Heart left ventricle (tissue), 13 donors: ENCODE measurements around the gene CRACR2A.

Experiments used
- CTCF ChIP-seq, 12 donors: fragments of 200-600 bp; sonication (generic) in 4 of 12; IDR thresholded peaks; one replicate each; pipeline versions ENCODE4 v1.5.0 to v1.8.0; 2018 to 2022; ENCODE audit warnings: antibody characterized with exemption in 12 of 12, mild to moderate bottlenecking in 5 of 12
- POLR2A ChIP-seq, 2 donors: fragments of 450-650 bp; IDR thresholded peaks; one replicate each; pipeline ENCODE4 v1.6.1; 2017; ENCODE audit warnings: antibody characterized with exemption in 2 of 2, mild to moderate bottlenecking in 2 of 2, moderate library complexity in 2 of 2
- donor health status: ischemic (EF 13 %, LVEDD 7.1; RV severe dilation, severe dysfunction).
- donor health status: DM: no; HTN: yes; CAD: no.
- donor health status: DM: no; HTN: no; CAD: no.
- donor health status: ischemic (EF 25% LVEDD 6.9; RV normal size, moderate dysfunction).
- donor health status: ischemic (EF 25% LVEDD 5.7; RV mildly dilated, moderate dysfunction).
- donor health status: ischemic (EF 35%, LVEDD 5.7; RV mildly dilated, moderate dysfunction).
- donor health status: nonischemic (EF 11% LVEDD 7.7; RV severe dilation, severe dysfunction).
- donor health status: DM: yes; HTN: yes; CAD: no.
- donor health status: PGD.
- donor health status: ischemic (EF 29% LVEDD 5.4; RV normal size, mild dysfunction).
- donor health status: nonischemic (EF 23%, LVEDD 6.1; RV moderate dilation, normal function).

- no peak for TF ChIP-seq POLR2A (IDR thresholded peaks at IDR 0.05)
- no peak for TF ChIP-seq CTCF (IDR thresholded peaks at IDR 0.05)
Observed at GRCh38 chr12:3670083-3670620, 82.8 kb downstream of the CRACR2A start.
